NCI-H446 treated with DMSO at 0.1 percent for 48 hours (cell line): ENCODE results near the gene MAP4K1.
"Not testable (repeated sequence)": the region's sequence is repeated elsewhere in the genome, so short reads cannot be mapped to it uniquely, and the experiment has no call there.

ENCODE experiments used
- DNase-seq: peaks from one replicate; lab custom pipeline; 2025; lab: John Stamatoyannopoulos, UW

Gene MAP4K1

DNA sequence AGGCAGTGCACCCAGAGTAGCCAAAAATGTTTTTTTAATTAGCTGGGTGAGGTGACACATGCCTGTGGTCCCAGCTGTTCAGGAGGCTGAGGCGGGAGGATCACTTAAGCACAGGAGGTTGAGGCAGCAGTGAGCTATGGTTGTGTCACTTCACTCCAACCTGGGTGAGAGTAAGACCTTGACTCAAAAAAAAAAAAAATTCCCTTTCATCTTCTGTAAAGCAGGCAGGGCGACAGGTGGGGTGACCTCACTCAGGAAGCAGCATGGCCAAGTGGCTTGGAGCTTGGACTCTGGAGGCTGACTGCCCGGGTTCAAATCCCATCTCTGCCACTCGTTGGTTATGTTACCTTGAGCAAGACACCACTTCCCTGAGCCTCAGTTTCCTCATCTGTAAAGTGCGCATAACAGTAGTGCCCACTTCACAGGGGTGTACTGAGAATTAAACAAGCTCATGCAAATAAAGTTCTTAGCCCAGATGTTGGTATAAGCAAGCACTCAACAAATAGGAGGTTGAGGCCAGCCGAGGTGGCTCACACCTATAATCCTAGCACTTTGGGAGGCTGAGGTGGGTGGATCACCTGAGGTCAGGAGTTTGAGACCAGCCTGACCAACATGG lies 48.3 kb downstream of the MAP4K1 start:
- DNase-seq = no peak

GRCh38 chr19:38565691-38566105 lies 52.1 kb downstream of the MAP4K1 start:
- DNase-seq = no peak

DNA sequence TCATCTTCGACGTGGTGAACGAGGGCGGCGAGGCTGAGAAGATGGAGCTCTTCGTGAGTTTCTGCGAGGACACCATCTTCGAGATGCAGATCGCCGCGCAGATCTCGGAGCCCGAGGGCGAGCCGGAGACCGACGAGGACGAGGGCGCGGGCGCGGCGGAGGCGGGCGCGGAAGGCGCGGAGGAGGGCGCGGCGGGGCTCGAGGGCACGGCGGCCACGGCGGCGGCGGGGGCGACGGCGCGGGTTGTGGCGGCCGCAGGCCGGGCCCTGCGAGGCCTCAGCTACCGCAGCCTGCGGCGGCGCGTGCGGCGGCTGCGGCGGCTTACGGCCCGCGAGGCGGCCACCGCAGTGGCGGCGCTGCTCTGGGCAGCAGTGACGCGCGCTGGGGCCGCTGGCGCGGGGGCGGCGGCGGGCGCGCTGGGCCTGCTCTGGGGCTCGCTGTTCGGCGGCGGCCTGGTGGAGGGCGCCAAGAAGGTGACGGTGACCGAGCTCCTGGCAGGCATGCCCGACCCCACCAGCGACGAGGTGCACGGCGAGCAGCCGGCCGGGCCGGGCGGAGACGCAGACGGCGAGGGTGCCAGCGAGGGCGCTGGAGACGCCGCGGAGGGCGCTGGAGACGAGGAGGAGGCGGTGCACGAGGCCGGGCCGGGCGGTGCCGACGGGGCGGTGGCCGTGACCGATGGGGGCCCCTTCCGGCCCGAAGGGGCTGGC lies 52.6 kb downstream of the MAP4K1 start:
- no peak for DNase-seq

- DNase-seq = no peak
These were observed 54.3 kb downstream of the MAP4K1 start for GRCh38 chr19:38563475-38563874.

GRCh38 chr19:38562096-38562495 lies 55.7 kb downstream of the MAP4K1 start:
- DNase-seq = no peak

DNA sequence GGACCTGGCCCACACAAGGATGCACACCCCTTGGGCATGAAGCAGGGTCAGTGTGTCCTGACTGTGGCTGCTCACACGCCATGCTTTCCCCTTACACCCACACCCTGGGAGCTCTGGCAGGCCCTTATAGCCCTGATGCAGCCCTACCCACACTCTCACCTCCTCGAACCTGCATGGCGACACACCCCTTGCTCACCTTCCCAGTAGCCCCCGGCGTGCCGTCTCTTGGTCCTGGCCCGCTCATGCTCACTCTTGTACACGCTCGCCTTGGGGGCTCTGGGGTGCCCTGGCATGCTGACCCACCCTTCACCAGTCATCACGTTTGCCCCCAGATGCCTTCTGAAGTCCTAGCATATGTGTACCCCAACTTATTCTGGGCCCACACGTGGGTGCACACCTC lies 56.1 kb downstream of the MAP4K1 start:
- no peak for DNase-seq

- no peak for DNase-seq
These were observed 56.6 kb downstream of the MAP4K1 start for GRCh38 chr19:38561053-38561606.

DNA sequence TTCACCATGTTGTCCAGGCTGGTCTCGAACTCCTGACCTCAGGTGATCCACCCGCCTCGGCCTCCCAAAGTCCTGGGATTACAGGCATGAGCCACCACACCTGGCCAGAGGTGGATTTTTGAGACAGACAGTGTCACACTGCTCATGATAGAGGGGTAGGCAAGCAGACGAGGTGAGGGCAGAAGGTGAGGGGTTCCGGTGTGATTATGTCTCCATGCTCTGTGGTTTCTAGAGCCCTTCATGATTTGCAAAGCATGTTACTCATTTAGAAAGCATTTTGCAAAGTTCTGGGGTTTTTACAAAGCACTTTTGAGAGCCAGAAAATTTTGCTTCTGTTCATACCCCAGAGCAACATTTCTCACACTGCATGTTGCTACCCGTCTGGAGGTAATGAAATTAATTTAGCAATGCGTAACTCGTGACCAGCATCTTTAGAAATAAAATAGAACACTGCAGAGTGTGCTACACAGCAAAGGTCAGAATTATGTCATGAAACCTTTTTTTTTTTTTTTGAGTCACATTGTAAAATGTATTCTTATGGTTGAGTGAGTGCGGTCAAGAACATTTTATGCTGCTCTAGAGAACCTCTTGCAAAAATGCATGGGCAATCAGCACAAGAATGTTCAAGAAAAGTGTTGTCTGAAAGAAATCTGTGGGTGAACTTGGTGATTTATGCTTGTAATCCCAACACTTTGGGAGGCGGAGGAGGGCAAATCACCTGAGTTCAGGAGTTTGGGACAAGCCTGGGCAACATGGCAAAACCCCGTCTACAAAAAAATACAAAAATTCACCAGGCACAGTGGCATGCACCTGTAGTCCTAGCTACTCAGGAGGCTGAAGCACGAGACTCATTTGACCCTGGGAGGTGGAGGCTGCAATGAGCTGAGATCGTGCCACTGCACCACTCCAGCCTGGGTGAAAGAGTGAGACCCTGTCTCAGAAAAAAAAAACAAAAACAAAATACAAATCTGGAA lies 58.0 kb downstream of the MAP4K1 start:
- no peak for DNase-seq

DNA sequence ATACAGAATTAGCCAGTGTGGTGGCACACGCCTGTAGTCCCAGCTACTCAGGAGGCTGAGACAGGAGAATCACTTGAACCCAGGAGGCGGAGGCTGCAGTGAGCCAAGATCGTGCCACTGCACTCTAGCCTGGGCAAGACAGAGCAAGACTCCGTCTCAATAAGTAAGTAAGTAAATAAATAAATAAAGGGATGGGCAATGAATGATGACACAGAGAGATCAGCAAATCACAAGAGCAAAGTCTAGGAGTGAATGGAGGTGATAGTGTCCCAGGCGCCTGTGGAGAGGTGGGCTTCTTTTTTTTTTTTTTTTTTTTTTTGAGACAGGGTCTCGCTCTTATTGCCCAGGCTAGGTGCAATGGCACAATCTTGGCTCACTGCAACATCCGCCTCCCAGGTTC lies 58.8 kb downstream of the MAP4K1 start:
- DNase-seq = not testable (repeated sequence)

- DNase-seq = no peak
These were observed 60.5 kb downstream of the MAP4K1 start for GRCh38 chr19:38557205-38557799.

DNA sequence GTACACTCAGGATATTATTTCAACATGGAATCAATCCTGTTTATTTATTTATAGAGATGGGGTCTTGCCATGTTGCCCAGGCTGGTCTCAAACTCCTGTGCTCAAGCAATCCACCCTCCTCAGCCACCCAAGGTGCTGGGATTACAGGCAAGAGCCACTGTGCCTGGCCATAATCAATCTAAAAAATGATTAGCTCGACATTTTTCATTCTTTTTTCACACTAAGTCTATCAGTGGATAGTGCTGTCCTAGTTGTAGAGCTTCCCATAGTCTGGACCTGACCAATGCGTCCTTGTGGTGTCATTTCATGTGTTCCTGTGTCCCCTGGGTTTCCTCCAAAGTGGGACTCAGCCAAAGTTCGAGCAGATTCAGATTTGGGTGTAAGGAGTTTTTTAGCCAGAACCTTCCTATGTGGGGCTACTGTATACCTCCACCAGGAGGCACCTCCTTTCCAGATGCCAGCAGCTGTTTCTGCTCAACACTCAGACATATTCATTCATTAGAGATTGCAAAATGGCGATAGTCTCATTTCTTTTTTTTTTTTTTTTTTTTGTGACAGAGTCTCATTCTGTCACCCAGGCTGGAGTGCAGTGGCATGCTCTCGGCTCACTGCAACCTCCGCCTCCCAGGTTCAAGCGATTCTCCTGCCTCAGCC lies 61.1 kb downstream of the MAP4K1 start:
- no peak for DNase-seq

DNA sequence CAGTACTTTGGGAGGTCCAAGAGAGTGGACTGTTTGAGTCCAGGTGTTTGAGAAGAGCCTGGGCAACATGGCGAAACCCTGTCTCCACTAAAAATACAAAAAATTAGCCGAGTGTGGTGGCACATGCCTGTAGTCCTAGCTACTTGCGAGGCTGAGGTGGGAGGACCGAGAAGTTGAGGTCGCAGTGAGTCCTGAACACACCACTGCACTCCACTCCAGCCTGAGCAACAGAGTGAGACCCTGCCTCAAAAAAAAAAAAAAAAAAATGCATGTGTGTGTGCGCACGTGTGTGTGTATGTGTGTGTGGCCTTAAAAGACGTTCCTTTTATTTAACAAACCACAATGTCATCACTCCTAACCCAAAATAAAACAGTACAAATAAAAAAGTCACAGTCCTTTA lies 62.6 kb downstream of the MAP4K1 start:
- no peak for DNase-seq

DNA sequence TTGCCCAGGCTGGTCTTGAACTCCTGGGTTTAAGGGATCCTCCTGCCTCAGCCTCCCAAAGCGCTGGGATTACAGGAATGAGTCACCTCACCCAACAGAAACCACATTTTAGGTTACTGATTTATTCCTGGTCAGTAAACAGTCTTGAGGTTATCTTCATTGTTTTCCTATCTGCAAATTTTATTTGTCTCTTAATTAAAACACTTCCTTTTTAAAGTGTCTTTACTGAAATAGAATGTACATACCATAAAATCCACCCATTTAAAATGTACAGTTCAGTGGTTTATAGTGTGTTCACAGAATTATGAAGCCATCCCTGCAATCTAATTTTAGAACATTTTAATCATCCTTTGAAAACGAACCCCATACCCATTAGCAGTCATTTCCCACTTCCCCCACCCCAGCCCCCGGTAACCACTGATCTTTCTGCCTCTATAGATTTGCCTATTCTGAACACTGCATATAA lies 63.0 kb downstream of the MAP4K1 start:
- DNase-seq = no peak

- not testable (repeated sequence) for DNase-seq
These were observed 64.5 kb downstream of the MAP4K1 start for GRCh38 chr19:38553239-38553638.

DNA sequence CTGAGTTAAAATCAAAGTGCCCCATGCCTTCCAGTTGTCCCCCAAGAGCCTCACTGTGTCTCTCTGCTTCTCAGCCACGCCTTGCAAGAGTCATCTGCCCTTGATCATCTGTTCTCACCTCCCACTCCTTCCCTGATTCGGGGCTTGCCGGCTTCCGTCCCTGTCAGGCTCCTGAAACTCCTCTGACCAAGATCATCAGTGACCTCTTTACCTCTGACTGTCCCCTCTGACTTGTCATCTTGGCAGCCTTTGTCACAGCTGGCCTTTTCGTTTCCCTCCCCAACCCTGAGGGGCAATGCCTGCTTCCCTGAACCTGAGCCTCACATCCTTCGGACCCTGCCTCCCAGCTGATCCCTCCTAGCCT lies 66.3 kb downstream of the MAP4K1 start:
- no peak for DNase-seq

- no peak for DNase-seq
These were observed 67.4 kb downstream of the MAP4K1 start for GRCh38 chr19:38550376-38550775.

- no peak for DNase-seq
These were observed 67.8 kb downstream of the MAP4K1 start for GRCh38 chr19:38549942-38550341.

DNA sequence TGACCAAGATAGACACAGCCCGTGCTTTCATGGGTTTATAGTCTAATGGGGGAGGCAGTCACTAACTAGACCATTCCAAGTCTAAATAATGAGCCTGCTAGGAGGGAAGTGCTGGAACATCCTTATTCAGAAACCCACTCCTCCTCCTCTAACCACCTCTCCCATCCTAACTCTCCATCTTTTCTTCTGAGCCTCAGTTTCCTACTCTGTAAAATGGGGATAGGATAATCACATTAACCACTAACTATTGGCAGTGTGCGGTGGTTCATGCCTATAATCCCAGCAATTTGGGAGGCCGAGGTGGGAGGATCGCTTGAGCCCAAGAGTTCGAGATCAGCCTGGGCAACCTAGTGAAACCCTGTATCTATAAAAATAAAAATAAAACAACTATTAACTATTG lies 68.7 kb downstream of the MAP4K1 start:
- no peak for DNase-seq

DNA sequence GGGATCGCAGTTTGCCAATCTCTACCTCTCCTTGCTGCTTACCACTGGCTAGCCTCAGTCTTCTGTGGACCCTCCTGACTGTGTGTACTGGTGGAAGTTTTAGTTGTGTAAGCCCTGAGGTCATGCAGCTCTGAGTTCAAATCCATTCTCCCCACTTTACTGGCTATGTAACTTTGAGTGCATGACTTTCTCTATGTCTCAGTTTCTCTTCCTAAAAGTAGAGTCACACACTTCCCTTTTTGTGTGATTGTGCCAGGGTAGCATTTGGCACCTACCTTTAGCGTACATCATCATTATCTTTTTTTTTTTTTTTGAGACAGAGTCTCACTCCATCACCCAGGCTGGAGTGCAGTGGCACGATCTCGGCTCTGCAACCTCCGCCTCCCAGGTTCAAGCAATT lies 70.3 kb downstream of the MAP4K1 start:
- no peak for DNase-seq

- no peak for DNase-seq
These were observed 72.2 kb downstream of the MAP4K1 start for GRCh38 chr19:38545596-38545995.

DNA sequence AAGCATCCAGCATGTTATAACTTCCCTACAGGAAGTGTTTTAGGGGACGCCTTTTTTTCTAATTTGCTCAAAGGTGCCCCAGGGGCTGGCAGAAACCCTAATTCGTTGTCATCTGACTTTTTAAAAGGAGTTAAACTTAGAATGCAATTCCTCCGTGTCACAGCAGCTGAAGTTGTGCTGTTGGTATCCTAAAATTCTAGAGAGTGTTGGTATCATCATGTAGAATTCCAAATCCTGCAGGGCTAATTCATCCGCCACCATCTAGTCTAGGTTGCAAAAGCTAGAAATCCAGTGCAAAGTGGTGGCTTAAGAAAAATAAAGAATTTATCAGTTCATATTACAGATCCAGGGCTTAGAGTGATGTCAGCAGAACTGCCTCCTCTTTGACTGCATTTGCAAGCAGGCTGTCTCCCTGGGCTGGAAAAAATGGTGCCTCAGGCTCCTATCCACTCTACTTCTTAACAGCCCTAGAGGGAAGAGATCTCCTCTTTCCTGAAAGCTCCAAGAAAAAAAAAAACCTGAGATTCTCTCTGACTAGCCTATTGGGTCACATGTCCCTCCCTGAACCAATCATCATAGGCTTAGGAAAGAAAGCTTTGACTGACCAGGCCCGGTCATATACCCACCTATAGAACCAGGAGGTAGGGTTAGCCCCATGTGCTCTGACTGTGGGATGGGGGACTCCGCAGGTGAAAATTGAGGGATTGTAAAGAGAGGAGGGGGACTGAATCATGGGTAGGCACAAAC lies 73.0 kb downstream of the MAP4K1 start:
- DNase-seq = no peak
